ENCODE measurements around the gene SPECC1.
"Not testable (repeated sequence)": the region's sequence is repeated elsewhere in the genome, so short reads cannot be mapped to it uniquely, and the experiment has no call there.

Gene SPECC1

GRCh38 chr17:20010099-20010863 lies 1.1 kb downstream of the SPECC1 start:
- no peak for DNase-seq

- no peak for DNase-seq
Measured at GRCh38 chr17:20010936-20011335, 1.8 kb downstream of the SPECC1 start.

DNA sequence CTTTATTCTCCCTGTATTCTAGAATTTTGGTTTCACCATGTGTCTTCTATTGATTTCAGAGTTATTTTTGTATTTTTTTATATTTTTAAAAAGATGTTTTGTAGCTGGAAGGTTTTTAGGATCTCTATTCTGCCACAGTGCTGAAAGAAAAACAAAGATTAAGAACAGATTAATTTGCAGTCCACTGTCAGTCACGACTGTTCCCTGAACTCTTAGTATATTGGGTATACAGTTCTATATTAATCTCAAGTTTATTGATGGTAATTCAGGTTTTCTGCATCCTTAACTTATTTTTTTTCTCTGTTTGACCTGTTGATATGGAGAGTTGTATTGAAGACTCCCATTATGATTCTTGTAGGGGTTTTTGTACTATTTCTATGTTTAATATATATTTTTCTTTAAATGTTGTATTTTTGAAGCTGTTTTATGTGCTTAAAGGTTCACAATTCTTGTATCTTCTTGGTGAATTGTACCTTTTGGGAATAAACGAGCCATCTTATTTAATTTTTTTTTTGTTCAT lies 2.9 kb downstream of the SPECC1 start:
- DNase-seq: no peak

- DNase-seq: not testable (repeated sequence)
Measured at GRCh38 chr17:20016475-20016992, 7.4 kb downstream of the SPECC1 start.

GRCh38 chr17:20022701-20023100 lies 13.5 kb downstream of the SPECC1 start:
- no peak for DNase-seq

DNA sequence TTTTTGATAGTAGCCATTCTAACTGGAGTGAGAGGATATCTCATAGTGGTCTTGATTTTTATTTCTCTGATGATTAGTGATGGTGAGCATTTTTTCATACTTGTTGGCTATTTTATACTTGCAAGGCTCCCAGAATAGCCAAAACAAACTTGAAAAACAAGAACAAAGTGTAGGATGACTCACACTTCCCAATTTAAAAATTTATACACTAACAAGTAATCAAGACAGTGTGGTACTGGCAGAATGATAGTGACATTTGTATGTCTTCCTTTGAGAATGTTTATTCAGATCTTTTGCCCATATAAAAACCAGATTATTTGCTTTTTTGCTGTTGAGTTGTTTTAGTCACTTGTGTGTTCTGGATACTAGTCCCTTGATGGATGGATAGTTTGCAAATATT lies 17.8 kb downstream of the SPECC1 start:
- no peak for DNase-seq

GRCh38 chr17:20028443-20028842 lies 19.3 kb downstream of the SPECC1 start:
- no peak for DNase-seq

DNA sequence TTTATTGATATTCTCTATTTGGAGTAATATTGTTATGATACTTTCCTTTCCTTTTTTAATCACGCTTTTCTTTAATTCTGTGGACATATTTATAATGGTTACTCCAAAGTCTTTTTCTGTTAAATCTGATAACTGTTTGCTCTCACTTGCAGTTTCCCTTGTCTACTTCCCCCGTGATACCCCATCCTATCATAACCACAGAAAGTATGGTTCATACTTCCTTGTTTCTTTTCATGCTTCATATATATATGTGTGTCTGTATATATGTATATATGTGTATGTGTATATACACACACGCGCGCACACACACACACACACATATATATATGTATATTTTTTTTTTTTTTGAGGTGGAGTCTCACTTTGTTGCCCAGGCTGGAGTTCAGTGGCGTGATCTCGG lies 23.5 kb downstream of the SPECC1 start:
- no peak for DNase-seq

DNA sequence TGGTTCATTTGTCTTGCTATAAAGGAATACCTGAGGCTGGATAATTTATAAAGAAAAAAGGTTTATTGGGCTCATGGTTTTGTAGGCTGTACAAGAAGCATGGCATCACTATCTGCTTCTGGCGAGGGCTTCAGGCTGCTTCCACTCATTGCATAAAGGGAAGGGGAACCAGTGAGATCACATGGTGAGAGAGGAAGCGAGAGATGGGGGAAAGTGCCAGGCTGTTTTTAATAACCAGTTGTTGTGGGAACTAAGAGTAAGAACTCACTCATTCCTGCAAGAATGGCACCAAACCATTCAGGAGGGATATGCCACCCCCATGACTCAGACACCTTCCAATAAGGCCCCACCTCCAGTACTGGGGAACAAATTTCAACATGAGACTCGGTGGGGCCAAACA lies 24.3 kb downstream of the SPECC1 start:
- no peak for DNase-seq

DNA sequence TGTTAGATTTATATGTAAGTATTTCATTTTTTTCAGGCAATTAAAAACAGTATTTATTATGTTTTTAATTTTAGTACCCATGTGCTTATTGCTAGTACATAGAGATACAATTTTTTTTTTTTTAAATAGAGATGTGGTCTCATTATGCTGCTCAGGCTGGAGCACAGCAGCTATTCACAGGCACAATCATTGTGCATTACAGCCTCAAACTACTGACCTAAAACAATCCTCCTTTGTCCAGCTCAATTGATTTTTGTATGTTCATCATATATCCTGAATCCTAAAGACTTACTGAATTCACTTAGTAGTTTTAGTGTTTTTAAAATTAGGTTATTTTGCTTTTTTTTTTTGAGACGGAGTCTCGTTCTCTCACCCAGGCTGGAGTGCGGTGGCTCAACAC lies 26.3 kb downstream of the SPECC1 start:
- DNase-seq: no peak

GRCh38 chr17:20037286-20037685 lies 28.1 kb downstream of the SPECC1 start:
- not testable (repeated sequence) for DNase-seq

GRCh38 chr17:20039037-20039436 lies 29.9 kb downstream of the SPECC1 start:
- no peak for DNase-seq

DNA sequence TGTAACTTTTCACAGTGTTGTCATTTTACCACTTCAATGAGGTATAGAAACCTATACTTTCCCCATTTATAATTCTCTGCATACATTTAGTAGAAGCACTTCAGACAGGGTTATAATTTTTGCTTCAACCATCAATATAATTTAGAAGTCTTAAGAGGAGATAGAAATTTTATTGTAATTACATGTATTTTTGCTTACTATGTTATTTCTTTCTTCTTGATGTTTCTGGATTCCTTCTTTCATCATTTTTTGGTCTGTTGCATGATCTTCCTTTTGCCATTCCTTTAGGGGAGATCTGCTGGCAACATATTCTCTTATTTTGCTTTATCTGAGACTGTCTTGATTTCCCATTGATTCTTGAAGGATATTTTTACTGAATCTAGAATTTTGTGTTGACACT lies 31.1 kb downstream of the SPECC1 start:
- no peak for DNase-seq

GRCh38 chr17:20043021-20043420 lies 33.9 kb downstream of the SPECC1 start:
- no peak for DNase-seq

- no peak for DNase-seq
Measured at GRCh38 chr17:20045476-20045875, 36.3 kb downstream of the SPECC1 start.

DNA sequence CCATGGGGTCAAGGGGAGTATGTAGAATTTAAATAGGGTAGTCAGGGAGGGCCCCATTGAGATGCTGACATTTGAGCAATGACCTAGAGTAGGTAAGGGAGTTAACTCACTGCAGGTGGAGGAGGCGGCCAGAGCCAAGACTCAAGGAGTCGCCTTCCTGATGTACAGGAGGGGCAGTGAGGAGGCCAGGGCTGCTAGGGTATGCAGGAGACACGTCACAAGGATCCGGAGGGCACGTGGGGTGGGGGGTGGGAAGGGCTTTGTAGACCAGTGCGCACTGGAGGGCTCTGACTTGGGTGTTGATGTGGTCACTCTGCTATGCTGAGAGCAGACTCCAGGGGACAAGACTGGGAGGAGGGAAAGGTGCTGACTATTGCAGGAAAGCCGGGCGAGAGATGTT lies 37.5 kb downstream of the SPECC1 start:
- no peak for DNase-seq

GRCh38 chr17:20051624-20052023 lies 42.5 kb downstream of the SPECC1 start:
- DNase-seq: no peak

GRCh38 chr17:20053361-20053964 lies 44.3 kb downstream of the SPECC1 start:
- no peak for DNase-seq

DNA sequence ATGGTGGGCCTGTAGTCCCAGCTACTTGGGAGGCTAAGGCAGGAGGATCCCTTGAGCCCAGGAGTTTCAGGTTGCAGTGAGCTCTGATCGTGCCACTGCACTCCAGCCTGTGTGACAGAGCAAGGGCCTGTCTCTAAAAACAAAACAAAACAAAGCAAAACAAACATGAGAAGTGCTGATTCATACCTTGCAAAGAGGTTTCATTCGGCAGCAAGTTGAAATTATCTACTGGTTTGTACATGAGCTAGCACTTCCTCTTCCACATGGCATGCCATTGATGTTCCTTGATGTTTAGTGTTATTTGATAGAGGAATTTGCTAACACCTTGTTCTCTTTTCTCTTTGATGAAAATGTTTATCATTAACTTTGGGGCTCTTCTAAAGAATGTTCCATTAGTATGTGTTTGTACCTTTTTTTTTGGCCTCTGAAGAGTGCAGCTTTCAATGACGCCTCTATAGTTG lies 50.6 kb downstream of the SPECC1 start:
- no peak for DNase-seq

- no peak for DNase-seq
Measured at GRCh38 chr17:20063665-20064648, 54.8 kb downstream of the SPECC1 start.

DNA sequence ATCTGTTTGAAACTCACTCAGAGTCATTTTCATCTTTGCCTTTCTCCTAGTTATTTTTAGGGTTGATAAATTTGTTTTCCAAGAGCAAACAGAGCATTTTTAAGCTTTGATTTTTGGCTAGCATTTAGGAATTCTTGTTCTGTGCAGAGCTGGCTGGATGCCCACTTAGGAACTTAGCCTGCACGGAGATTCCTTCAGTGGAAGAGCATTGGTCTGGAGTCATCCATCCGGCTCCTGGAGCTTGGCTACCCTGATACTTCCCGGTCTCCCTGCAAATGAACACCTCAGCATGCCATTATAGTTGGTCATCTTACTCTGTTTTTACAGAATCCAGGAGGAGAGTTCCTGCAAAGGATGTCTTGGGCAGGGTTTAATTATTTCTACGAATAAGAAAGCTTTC lies 57.1 kb downstream of the SPECC1 start:
- no peak for DNase-seq

DNA sequence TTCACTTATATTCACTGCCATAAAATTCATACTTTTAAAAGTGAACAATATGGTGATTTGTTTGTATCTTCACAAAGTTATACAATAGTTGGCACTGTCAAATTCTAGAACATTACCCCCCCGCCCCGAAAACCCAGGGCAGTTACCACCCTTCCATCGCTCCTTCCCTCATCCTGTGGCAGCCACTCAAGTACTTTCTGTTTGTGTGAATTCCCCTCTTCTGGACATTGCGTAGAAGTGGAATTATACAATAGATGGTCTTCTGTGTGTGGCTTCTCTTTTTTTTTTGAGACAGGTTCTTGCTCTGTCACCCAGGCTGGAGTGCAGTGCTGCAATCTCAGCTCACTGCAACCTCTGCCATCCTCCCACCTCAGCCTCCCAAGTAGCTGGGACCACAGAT lies 58.6 kb downstream of the SPECC1 start:
- no peak for DNase-seq

DNA sequence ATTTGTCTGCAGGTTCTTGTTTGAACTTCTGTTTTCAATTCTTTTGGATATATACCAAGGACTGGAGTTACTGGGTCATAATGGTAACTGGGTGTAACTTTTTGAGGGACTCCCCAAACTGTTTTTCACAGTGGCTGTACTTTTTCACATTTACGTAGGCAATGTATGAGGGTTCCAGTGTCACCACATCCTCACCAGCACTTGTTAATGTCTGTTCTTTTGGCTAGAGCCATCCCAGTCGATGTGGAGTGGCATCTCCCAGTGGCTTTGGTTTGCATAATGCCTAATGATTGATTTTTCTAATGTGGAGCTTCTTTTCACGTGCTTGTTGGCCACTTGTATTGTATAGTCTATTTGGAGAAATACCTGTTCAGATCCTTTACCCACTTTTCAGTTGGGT lies 59.3 kb downstream of the SPECC1 start:
- DNase-seq: no peak
